ENCODE measurements around the gene FAM83G. TPM values are rescaled to one million over a fixed set of nuclear protein-coding genes. Genes with fewer than 3 reads are reported as not detected.
"Not testable (repeated sequence)": the region's sequence is repeated elsewhere in the genome, so short reads cannot be mapped to it uniquely, and the experiment has no call there.

The FAM83G gene, protein sequence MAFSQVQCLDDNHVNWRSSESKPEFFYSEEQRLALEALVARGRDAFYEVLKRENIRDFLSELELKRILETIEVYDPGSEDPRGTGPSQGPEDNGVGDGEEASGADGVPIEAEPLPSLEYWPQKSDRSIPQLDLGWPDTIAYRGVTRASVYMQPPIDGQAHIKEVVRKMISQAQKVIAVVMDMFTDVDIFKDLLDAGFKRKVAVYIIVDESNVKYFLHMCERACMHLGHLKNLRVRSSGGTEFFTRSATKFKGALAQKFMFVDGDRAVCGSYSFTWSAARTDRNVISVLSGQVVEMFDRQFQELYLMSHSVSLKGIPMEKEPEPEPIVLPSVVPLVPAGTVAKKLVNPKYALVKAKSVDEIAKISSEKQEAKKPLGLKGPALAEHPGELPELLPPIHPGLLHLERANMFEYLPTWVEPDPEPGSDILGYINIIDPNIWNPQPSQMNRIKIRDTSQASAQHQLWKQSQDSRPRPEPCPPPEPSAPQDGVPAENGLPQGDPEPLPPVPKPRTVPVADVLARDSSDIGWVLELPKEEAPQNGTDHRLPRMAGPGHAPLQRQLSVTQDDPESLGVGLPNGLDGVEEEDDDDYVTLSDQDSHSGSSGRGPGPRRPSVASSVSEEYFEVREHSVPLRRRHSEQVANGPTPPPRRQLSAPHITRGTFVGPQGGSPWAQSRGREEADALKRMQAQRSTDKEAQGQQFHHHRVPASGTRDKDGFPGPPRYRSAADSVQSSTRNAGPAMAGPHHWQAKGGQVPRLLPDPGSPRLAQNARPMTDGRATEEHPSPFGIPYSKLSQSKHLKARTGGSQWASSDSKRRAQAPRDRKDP
- 1 to 10 TPM in 3 of 4 donors, under 1 TPM in 1; 0.91 to 8.1 (median 6.0) TPM for polyA plus RNA-seq (ENCODE audit: insufficient read length in 4 of 4)

DNA sequence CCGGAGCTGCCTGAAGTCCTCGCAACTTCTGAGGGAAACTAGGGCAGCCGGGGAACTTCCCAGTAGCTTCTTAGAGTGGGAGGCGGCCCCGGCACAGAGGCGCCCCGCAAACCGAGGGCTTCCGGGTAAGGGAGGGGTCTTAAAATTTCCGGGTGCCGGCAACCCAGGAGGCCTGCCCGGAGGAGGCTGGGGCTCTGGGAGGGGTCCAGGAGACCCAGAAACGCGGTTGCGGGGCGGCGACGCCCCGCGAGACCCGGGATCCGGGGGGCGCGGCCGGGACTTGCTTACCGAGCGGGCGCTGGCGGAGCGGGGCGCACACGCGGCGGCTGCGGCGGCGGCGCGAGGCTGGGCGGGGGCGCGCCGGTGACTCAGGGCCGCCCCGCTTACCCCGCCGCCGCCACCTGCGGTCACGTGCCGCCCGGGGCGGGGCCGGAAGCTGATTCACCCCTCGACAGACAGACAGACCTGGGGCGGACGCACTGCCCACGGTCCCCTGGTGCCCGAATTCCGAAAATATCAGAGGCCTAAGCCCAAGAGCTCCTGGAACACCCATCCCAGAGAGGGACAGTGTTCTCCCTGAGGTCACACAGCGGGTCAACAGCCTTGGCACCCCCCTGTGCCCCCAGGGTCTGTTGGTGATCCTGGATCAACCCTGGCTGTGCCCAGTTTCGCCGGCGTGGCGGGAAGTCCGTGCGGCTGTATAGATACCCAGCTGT lies at the start of gene FAM83G:
Gene FAM83G, minus strand, starts transcription at position 344 of the 716 bp plus-strand sequence. CDS start 723 bp downstream, outside the sequence.
- DNase-seq (ENCODE audit: low read depth in 4 of 4, low spot score in 3 of 4): peak in 1 of 4 donors; percentile 31

DNA sequence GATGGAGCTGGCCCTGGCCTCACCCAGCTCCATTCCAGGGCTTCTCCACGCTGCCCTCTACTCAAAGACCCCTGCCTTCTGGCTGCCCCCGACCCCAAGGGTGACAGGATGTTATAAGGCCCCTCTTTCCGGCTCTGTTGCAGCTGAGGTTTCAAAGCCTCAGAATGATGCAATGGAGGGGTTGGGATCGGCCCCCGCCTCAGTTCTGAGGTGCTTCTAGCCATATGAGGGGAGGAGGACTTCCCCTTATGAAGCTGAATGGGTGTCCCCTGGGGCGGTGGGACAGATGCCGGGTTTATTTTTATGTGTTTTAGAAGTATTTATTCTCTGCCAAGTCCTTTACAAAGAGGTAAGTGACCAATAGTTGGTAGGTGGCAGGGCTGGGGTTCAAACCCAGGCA lies 44.3 kb upstream of the FAM83G start:
- DNase-seq (ENCODE audit: low read depth in 4 of 4, low spot score in 3 of 4): not testable (repeated sequence)

DNA sequence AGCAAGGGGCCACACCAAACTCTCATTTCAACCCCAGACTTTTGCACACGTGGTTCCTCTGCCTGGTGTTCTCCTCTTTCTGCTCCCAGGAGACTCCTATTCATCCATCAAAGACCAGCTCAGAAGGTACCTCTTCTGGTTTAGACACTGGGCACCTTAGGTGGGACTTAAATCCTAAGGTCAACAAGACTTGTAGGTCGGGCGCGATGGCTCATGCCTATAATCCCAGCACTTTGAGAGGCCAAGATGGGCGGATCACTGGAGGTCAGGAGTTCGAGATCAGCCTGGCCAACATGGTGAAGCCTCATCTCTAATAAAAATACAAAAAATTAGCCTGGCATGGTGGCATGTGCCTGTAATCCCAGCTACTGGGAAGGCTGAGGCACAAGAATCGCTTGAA lies 42.9 kb upstream of the FAM83G start:
- not testable (repeated sequence) for DNase-seq (ENCODE audit: low read depth in 4 of 4, low spot score in 3 of 4)

DNA sequence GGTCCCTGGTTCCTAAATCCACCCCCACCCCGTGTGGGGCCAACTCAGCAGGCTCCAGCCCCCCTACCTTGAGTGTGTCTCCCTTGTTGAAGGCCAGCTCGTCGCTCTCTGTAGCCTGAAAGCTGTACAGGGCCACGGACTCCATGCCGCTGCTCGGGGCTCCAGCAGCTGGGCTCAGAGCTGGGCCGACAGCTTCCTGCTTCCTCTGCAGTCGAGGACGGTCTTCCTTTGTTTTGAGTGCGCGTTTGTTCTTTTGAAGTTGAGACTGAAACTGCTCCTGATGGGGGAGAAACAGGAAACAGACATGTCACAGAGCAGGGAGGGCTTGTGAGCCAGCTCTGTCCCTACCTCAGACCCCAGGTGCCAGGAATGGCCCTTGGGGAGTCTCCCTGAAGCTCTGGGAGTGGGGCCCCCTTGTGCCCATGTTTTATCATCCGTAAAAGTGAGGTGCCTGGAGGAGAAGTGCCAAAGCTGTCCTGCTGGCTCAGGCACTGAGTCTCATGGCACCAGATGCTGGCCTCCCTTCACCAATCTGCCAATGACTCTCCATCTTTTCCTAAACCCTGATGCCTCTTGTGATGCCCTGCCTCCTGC lies 42.3 kb upstream of the FAM83G start, which contains the start of gene GRAP:
Gene GRAP, minus strand, starts transcription at position 176 of the 594 bp plus-strand sequence. Its CDS starts 31 bp downstream, at position 145.
- DNase-seq (ENCODE audit: low read depth in 4 of 4, low spot score in 3 of 4): not testable (repeated sequence)

DNA sequence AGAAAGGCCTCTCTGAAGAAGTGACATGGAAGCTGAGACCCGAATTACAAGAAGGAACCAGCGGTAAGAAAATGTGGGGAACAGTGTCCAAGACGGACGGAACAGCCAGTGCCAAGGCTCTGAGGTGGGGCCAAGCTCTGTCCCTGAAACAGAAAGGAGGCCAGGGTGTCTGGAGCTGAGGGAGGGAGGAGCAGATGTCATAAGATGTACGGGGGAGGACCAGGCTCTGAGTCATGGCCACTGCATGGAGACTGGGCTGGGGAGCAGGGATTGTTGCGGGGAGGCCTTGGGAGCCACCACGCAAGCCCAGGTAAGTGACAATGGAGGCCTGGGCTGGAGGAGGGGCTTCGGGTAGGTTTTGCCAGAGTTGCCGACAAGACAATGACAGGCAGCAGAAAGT lies 40.1 kb upstream of the FAM83G start:
- DNase-seq (ENCODE audit: low read depth in 4 of 4, low spot score in 3 of 4): not testable (repeated sequence)

DNA sequence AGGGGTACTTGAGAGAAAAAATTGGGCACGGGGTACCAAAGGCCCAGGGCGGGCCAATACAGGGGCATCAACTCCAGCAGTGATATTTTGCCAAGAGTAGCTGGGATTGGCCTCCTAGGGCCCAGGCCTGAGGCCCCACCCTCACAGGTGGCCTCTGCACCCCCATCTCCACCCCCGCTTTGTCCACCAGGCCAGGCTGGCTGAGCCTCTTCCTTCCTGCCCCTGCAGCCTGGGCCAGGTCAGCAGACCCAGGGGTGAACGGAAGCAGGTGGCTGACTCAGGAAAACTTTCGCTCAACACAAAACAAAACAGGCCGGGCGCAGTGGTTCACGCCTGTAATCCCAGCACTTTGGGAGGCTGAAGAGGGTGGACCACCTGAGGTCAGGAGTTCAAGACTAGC lies 38.5 kb upstream of the FAM83G start:
- not testable (repeated sequence) for DNase-seq (ENCODE audit: low read depth in 4 of 4, low spot score in 3 of 4)

DNA sequence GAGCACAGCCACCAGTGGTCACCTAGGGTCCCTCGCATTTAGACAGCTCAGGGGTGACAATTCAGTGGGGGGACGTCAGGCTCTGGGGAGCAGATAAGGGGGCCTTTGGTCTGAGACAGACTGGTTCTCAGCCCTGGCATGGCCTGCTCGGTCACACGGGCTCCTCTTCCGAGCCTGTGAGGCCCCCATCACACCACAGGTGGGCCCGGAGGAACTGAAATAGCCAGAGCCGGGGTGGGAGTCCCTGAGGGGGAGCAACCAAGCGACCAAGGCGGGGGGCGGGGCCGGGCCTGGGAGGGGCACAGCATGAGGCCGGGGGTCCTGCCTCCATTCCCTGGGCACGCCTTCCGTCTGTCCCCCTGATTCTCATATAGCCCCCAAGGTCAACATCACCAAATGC lies 37.8 kb upstream of the FAM83G start:
- DNase-seq (ENCODE audit: low read depth in 4 of 4, low spot score in 3 of 4): not testable (repeated sequence)

DNA sequence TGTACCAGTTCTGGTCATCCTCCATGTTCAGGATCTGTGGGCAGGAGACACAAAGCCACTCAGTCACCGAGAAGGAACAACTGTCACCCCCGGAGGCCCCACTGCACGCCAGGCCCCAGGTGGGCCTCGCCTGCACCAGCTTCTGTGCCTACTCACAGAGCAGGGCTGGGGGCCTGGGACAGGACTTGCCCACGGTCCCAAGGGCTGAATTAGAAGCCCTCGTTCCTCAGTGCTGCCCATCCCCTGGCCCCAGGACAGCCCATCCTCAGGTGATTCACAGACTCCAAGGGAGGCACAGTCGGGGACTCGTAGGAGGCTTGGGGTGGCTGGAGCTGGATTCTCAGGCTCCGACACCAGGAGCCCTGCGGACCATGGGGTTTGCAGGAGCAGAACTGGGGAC lies 37.3 kb upstream of the FAM83G start:
- not testable (repeated sequence) for DNase-seq (ENCODE audit: low read depth in 4 of 4, low spot score in 3 of 4)

DNA sequence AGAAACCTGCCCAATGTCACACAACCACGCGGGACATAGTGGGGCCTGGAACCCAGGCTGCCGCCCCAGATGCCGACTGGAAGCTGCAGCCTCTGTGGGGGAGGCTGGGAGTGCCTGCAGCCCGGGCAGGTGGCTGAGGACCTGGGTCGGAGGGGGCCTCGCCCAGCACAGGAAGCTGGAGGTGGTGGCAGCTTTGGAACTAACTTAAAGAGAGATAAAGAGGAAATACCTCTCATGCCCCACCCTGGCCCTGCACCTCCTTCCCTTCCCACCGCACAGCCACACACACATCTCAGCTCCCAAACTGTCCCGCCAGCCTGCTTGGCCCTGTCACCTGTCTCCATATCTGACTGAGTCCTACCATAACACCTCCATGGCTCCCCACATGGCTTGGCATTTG lies 35.8 kb upstream of the FAM83G start:
- DNase-seq (ENCODE audit: low read depth in 4 of 4, low spot score in 3 of 4): not testable (repeated sequence)

DNA sequence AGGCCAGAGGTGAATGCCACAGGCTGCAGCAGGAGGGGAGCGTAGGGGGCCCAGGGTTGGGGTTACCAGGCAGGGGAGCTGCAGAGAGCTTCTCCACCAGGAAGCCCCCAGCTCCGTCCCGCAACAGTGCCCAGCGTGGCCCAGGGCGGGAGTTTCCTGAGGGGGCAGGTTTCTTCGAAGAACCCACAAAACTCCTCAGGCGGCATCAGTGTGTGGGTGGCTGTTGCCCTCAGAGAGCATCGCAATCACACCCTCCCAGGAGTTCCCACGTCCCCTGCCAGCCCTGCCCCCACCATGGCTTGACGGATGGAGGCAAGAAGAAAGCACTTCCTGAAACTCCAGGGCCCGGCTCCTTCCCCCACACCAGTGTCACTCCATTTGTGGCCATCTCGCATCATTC lies 34.2 kb upstream of the FAM83G start:
- DNase-seq (ENCODE audit: low read depth in 4 of 4, low spot score in 3 of 4): not testable (repeated sequence)

DNA sequence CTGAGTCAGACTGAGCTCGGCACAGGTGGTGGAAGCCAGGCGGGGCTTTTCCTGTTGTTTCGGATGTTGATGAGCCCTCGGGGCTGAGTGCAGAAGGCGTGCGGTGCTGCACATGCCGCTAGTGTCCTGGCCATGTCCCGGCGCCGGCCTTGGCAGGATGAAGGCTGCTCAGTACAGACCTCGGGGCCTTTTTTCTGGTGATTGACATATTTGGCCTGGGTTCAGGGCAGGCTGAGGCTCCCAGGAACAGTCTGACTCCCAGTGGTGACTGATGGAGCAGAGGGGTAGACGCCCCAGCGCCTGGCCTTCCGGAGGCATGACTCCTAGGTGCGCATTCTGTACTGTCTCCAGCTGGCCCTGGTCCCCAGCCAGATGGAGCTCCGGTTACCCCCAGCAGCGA lies 33.4 kb upstream of the FAM83G start:
- not testable (repeated sequence) for DNase-seq (ENCODE audit: low read depth in 4 of 4, low spot score in 3 of 4)

DNA sequence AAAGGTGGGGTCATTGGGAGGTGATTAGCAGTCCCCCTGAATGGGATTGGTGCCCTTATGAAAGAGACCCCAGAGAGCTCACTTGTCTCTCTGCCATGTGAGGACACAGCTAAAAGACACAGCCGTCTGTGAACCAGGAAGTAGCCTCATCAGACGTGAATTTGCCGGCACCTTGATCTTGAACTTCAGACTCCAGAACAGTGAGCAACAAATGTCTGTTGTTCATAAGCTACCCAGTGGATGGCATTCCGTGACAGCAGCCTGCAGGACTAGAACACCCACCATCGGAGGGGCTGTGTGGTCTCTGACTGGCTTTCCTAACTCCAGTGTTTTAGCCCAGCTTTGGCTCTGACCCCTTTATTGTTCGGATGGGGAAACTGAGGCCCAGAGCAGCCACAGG lies 33.0 kb upstream of the FAM83G start:
- DNase-seq (ENCODE audit: low read depth in 4 of 4, low spot score in 3 of 4): not testable (repeated sequence)

DNA sequence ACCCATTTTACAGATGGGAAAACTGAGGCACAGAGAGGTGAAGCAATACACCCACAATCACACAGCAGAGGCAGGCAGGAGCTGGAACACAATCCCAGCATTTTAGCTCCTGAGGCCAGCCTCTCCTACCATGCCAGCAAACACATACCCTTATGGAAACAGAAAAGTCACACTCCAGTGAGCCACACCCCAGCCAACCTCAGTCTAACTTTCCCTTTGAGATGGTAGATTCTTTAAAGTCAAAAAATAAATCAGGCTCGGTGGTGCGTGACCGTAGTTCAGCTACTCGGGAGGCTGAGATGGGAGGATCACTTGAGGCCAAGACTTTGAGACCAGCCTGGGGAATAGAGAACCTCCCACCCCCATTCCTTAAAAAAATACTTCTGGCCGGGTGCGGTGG lies 31.6 kb upstream of the FAM83G start:
- not testable (repeated sequence) for DNase-seq (ENCODE audit: low read depth in 4 of 4, low spot score in 3 of 4)

DNA sequence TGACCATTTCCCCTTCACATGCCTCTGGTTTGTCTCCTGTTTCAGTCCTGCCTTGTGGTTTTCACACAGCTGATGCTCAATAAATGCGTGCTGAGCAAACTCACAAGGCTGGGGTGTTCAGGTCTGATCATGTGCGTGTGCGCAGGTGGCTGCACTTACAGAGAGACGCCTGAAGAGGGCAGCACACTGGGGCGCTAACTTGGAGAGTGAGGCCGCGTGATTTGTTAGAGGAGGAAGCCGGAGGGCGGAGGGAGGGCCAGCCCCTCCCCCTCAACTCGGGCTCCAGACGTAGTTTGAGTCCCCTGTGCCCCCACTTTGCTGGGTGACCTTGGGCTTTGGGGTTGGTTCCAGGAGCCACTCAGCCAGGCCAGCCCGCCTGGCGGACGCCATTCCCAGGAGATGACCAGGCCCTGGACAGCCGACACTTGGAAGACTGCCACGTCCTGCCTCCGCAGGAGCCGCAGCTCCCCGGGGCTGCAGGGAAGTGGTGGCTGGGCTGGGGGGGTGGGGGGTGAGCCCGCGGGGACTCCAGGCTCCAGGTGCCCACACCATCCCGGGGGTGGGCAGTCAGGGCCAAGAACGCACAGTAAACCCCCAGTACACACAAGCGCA lies 27.9 kb upstream of the FAM83G start:
- not testable (repeated sequence) for DNase-seq (ENCODE audit: low read depth in 4 of 4, low spot score in 3 of 4)

DNA sequence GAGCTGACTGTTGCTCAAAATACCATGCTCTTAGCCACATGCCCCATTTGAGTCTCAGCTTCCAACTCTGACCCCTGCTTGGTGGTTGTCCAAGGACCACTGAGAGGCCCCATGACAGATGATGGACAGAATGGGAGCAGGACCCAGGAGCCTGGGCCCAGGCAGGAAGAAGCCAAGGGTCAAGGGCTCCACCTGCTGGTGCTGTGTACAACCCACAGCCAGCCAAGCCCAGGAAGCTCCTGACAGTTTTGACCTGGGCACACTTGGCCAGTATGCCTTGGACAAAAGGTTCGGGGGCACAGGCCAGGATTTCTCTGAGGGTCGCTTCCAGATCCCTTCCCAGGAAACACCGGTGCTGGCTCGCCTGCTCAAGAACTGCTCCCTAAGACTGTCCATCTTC lies 27.2 kb upstream of the FAM83G start:
- DNase-seq (ENCODE audit: low read depth in 4 of 4, low spot score in 3 of 4): not testable (repeated sequence)

DNA sequence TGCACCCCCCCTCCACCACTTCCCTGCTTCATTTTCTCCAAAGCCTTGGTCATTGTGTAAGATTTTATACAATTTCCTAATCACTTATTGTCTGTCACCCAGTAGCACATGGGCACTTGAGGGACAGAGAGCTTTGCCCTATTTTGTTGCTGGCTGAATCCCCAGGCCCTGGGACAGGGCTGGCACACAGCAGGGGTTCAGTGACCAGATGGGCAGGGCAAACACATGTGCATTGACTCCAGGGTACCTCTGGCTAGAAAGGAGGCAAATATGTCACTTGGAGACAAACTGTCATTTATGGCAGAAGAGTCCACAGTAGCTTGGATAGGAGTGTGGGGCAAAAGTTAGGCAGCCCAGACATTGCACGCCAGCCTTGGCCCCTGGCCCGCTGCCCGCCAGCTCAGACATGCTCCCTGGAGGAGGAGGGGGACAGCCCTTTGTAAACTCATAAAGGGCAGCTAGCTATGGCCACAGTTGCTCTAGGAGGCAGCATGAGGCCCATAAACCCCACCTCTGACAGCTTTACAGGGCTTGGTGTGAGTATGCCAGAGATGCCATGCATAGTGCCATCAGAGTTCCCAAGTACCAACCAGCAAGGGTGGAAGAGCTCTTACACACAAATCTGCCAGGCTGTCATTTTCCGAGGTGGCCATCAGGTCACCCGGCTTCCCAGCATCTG lies 26.3 kb upstream of the FAM83G start:
- not testable (repeated sequence) for DNase-seq (ENCODE audit: low read depth in 4 of 4, low spot score in 3 of 4)

DNA sequence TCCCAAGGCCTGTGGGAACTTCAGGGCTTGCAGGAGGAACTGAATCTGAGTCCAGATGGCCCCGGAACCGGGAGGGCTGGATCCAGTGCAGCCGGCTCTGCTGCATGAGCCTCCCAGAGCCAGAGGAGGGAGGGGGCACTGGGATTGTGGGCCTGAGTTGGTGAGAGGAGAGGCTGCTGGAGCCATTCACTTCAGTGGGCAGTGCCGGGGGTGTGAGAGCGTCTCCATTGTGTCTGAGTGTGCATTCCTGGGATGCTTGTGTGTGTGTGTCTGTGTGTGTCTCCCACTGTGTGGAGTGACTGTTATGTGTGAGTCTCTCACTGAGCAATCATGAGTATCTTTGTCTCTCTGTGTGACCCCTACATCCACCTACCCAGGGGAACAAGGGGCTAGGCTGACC lies 25.2 kb upstream of the FAM83G start:
- DNase-seq (ENCODE audit: low read depth in 4 of 4, low spot score in 3 of 4): not testable (repeated sequence)

DNA sequence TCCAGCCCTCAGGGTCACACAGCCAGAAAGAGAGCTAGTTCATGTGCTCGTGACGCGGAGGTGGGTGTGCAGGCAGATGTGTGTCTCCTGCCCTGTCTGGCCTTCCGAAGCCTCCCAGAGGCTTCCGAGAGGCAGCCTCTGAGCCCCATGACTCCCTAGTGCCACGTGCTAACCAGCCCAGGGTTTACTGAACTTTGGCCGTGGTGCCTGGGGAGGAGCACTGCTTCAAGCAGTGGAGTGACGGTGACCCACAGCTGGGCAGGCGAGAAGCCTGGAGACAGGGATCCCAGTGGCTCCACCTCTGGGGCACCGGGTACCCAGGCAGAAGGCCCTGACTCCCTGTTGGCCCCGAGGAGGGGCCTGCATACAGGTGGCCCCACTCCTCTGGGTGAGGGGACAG lies 24.1 kb upstream of the FAM83G start:
- not testable (repeated sequence) for DNase-seq (ENCODE audit: low read depth in 4 of 4, low spot score in 3 of 4)

Measured in left renal pelvis (tissue), 4 donors.